CD4-positive, alpha-beta T cell treated with Interleukin-1 beta for 1 hour (primary cell): ENCODE measurements around the gene PRXL2B.
"Not testable (repeated sequence)": the region's sequence is repeated elsewhere in the genome, so short reads cannot be mapped to it uniquely, and the experiment has no call there.

Experiments used
- DNase-seq, 2 donors: peaks; one replicate each; pipeline ENCODE4 v3.0.0-alpha.2; 2020 to 2022

The PRXL2B gene, protein sequence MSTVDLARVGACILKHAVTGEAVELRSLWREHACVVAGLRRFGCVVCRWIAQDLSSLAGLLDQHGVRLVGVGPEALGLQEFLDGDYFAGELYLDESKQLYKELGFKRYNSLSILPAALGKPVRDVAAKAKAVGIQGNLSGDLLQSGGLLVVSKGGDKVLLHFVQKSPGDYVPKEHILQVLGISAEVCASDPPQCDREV

DNA sequence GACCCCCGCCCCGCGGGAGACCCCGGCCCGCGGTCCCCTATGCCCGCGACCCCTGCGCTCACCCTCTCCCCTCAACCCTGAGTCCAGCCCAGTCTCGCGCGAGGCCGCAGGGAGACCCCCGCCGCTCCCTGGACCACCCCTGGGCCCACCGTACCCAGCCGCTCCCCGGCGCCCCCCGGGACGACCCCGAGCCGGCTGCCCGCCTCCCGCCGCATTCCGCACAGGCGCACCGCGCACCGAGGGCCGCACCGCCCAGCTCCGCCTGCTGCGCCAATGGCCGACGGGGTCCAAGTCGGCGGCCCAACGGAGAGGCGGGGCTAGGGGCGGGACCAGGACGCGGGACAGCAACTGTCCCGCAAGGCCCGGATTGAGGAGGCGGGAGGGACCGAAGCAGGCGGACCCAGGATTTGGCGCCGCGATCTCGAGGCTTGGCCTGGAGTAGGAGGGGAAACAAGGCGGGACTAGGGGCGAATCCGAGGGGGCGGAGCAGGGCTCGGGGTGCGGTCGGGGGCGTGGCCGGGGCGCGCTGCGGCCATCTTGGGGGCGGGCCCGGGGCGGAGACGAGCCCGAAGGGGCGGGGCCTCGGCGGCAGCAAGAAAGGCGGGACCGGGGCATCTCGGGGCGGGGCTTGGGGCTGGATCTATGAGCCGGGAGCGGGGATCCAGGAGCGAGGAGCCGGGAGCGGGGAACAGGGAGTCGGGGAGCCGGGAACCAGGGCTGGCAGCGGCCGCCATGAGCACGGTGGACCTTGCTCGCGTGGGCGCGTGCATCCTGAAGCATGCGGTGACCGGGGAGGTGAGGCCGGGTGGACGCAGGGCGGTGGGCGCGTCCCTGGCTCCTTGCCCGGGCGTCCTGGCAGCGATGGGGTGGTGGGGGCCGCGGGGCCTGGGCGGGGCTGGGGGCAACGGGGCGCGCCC, at the start of gene PRXL2B:
PRXL2B (plus strand) TSS at position 624 of the 917 bp plus-strand sequence; CDS start at position 733, 109 bp downstream.
- peak; percentile 96 to 98 for DNase-seq

DNA sequence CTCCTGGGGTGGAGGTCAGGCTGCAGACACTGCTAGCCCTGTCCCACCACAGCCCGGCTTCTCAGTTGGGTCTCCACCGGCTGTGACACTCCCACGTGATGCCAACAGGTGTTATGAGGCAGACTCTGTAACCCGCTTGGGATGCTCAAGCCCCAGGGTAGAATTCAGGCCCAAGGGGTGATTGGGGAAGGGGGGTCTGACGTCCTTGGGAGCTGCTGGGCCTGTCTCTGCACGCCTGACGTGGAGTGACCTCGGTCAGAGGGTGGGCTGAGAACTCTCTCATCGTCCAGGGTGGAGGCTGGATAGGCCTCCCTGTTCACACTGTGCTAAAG, 48.8 kb upstream of the PRXL2B start:
- no peak for DNase-seq

DNA sequence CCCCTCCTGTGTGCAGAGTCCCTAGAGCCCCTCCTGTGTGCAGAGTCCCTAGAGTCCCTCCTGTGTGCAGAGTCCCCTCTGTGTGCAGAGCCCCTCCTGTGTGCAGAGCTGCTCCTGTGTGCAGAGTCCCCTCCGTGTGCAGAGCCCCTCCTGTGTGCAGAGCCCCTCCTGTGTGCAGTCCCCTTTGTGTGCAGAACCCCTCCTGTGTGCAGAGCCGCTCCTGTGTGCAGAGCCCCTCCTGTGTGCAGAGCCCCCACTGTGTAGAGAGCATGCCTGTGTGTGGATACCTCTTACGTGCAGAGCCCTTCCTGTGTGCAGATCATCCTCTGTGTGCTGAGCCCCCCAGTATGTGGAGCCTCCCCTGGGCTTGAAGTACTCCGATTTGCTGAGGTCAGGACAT, 48.2 kb upstream of the PRXL2B start:
- no peak for DNase-seq

DNA sequence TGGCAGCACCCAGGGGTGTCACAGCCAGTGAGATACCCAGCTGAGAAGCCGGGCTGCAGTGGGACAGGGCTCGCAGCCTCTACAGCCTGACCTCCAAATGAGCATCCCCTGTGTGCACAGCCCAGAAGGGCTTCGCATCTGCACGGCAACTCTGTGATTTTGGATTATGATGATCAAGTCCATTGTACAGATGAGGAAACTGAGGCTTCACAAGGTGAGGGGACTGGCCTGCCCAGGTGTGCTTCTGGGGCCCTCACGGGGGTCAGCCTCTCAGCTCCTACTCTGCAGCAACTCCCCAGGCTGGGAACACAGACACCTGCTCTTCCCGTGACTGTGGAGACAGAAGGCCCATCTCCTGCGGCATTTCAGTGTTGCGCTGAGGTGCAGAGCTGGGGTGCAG, 47.7 kb upstream of the PRXL2B start:
- no peak for DNase-seq

DNA sequence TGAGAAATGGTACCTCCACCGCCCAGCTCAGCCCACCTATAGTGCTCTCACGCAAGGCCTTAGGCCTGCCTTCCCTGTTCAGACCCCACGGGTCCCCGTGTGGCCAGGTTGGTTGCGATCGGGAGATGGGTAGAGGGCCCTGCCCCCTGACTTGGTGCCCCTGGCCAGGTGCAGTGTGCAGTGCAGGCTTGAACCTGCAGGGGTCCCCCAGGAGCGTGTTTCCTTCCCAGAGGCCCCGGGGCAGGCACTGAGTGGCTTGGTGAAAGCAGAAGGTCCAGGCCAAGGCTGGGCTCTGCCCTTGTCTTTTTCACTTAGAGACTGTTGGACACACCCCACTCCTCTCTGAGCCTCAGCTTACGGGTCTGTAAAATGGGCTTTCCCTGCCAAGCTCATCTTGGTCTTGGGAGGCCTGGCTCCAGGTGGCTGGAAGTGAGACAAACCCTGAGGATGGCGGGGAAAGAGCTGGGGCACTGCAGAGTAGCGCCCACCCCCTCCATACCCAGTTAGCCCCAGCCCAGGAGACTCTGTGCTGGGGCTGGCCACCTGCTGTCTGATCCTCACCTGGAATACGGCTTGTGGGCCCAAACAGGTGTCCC, 47.2 kb upstream of the PRXL2B start:
- DNase-seq: peak in 1 of 2 donors; percentile 45

DNA sequence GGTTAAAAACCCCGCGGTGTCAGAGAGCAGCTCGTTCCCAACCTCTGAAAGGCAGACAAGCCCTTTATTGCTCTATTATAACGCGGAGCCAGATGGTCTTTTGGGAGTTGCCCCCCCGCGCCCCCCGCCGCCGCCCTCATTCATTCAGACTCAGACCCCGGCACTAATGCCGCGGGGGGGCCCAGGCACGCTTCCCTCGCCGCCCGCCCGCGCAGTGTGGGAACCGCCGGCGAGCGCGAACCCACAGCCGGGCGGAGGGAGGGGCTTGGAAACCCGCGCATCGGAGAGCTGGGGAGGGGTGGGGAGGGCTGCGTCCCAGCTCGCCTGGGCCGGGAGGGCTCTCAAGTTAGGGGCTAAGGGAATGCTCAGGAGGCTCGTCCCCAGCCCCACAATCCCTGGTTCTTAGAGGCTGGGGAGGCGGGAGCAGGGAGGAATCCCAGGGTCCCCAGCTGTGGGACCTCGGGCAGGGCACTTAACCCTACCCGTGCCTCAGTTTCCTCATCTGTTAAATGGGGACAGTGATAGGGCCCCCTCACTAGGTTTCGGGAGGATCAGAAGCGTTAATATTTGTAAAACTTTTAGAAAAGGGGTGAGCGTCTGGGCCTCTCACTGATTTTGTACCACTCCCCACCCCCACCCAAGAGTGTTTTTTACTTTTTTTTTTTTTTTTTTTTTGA, 45.6 kb upstream of the PRXL2B start:
- no peak for DNase-seq

DNA sequence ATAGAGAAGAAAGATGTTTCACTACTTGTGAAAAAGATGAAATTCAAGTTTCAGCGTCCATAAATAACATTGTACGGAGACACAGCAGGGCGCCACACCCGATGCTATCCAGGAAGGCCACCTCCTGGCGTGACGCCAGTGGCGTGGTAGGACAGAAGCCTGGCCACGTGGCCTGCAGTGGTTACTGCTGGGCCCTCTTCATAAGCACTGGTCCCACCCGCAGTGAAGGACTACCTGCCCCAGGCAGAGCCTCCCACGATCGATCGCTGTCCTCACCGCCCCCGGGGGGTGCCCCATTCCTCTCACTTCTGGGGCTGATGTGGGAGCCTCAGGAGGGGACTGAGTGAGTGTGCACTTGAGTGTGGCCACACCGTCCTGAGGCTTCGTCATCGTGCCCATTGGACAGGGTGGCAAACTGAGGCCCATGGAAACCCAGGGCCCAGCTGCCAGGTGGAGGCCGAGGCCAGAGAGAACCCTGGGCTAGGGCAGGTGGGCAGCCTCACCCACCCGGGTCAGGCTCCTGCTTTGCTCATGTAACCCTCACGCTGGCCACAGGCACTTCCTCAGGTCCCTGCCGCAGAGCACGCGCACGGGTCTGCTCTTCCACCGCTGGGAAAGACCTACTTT, 44.8 kb upstream of the PRXL2B start:
- DNase-seq: no peak

DNA sequence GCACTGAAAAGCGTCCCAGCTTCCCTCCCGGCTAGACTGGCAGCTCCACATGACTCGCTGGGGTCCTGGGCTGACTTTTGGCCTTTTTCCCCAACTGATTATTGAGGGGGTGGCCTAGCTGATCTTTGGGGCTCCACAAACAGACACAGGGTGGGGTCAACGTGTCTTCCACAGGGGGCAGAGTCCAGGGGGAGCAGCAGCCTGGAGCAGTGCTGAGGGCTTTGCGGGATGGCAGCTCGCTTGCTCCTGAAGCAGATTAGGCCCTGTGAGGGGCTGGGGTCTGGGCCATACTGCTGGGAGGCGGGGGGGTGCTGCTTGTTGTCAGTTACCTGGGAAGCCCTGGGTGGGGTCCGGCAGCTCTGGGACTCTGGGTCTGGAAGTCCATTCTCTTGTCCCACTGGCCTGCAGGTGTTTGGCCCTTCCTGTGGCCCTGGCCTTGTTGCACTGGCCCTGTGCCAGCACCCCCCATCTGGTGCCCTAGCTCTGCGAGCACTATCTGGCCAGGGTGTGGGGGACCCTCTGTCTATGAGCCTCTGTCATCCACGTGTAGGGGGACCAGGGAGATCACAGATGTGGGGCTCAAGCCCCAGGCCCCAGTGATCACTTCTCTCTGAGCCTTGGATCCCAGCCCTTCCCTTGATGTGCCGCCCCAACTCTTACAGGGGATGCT, 44.2 kb upstream of the PRXL2B start:
- no peak for DNase-seq

DNA sequence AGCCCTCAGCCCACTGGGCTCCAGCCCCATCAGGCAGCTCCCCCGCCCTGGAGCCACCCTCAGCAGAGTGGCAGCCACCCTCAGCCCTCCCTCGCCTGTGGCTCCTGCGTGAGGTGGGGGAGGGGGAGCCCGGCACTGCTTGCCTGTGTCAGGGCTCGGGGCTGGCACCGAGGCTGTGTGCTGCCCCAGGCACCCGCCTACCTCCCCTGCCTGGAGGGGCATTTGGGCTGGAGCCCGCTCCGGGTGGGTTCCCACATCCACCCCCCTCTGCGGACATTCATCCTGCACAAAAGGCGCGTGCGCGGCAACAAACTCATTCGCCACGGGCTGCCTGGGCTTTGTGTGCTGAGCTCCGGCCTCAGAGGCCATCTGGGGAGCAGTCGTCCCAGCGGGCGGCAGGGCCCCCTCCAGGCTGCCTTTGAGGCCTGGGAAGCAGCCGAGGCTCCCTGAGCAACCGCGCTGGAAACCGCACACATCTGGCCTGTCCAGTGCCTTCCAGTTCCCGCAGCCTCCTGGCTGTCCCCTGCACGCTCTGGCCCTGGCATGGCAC, 43.0 kb upstream of the PRXL2B start:
- DNase-seq: peak in 1 of 2 donors; percentile 50

DNA sequence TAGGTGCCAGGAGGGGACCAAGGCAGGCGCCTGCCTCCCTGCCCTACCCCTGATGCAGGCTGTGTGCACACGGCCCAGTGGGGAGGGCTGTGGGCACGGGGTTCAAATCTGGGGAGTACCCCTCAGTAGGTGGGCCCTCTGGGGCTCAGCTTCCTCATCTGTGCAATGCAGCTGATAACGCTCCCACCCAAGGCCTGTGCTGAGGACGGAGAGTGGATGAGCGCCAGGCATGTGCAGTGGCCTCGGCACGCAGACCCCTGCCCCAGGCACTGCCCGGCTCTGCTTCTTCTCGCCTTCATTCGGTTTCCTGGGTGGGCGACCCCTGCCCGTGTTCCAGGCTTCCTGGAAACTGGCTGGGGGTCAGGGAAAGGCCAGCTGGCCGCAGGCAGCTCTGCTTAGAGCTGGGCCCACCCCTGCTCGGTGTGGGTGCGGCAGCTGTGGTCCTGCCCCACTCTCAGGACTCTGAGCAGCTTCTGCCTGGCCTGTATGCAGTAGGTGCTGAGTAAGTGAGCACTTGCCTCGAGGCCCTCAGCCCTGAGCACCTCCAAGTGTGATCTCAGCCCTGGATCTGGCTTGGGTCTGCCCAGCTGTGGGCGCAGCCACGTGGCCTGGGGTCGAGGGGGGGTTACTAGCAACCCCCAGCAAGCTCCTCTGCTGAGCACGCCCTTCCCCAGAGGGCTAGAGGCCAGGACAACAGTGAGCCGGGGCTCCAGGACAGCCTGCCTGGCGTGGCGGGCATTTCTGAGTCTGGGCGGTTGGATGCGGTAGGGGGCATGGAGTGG, 42.3 kb upstream of the PRXL2B start:
- DNase-seq: no peak

DNA sequence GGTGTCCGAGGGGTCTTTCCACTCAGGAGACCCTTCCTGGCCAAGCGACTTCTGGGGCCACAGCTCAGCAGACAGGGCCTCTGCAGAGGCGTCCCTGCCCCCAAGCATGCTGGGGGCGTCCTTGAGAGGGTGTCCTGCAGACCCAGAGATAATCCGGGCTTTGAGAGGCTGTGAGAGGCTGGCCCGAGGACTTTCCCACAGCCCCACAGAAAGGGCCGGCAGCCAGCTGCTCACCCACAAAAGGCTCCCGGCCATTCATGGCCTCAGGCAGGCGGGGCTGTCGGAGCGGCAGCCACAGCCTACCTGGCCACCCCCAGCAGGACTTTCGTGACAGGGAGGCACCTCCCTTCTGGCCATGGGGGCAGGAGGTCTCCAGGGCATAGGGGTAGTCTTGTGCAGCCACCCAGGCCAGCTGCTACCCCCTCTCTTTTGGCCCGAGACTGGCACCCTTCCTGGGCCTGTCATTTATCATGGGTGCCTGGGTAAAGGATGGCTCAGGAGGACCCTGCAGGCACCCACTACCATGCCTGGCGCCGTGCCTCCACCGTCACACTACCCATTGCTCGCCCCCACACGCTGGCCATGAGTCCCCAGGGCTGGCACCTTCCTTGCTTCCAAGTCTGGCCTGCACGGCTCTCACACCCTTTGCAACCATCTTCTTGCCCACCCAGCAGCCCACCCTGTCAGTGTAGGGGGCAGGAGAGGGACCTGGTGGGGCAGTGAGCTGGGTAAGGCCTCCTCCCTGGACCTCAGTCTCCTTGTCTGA, 41.5 kb upstream of the PRXL2B start:
- no peak for DNase-seq

DNA sequence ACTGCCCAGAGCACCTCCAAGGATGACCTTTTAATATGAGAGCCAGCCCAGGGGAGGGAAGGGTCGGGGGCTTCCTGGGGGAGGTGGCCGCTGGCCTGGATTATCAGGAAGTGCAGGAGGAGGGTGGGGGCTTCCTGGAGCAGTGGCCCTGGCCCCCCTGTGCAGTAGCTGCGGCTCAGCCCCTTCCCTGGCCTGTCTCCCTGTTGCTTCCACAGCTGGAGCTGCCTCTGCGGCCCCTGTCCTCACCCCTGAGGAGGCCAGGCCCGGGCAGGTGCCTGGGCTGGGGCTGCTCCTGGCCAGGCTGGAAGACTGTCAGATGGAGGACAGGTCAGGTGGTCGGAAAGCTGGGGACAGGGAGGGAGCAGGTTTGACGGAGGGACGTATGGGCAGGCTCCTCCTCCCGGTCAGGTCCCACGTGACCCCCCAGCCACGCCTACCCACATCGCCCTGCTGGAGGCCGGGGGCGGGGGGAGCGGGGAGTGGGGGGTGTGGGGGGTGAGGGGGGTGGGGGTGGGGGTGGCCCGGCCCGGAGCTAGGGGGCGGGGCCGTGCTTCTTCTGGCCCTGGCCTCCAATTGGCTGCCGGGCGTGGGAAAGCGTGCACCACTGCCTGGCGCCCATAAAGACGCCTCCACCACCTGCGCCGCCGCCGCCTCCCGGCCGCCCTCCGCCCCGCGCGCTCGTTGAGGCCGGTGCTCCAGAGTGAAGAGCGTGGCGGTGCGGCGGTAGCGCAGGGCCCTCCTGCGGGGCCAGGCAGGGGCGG, 40.6 kb upstream of the PRXL2B start:
- peak; percentile 94 to 95 for DNase-seq

DNA sequence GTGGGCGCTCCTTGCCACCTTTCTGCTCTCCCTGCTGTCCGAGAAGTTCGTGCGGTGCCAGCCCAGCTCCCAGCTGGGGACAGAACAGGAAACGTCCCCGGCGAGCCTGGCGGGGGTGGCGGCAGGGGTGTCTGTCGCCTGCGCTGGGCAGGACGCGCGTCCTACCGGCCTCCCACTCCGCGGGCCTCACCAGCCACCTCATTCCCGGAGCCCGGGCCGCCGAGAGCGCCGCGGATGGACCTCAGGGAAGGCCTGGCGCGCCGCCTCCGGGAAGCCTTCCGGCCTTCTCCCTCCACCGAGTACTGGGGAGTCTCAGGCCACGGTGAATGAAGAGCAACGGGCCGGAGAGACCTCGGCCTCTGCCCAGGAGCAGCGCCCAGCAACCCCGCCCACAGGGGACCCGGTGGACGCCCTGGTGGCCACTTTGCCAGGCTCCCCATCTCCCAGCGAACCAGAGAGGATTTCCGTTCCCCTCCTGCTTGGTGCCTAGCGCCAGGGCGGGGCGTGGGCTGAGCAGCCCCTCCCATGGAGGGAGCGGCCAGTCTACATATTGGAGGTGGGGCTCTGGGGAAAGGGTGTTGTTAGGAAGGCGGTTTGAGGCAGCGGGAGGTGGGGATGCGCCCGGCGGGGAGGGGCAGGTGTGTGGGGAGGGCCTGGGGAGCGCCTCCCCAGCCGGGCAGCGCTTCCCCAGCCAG, 39.9 kb upstream of the PRXL2B start:
- DNase-seq: peak; percentile 89 to 90

DNA sequence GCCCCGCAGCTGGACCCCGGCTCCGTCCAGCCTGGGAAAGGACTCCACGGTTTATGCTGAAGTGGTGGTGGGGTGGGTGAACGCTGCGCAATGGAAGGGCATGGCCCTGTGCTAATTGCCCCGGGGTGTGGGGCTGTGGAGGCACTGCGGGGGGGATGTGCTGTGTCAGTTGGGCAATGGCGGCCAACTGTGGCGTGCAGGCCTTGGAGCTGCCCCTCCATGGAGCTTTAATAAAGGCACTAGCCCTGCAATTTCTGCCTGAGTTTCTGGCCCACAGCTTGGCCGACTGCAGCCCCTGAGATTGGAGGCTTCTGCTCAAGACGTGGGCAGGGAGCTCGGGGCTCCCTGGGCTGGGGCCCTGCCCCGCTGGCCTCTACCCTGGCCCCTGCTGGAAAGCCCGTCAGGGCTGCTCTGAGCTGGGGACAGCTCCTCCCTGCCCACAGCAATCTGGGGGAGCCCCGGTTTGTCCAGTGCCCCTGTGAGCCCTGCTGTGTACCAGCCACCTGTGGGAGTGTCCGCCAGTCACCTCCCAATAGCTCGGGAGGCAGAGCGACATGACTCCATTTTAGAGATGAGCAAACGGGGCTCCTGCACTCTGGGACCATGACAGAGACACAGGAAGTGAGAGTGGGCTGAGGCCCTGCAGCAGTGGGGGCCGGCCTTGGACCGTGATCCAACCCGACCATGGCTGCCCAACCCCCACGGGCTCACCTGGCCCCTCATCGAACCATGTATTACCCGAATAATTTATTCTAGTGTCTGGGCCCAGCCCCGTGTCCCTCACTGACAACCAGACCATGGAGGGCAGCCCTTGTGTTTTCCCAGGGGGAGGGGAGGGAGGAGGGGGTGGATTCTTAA, 39.1 kb upstream of the PRXL2B start:
- DNase-seq: peak; percentile 59 to 64

DNA sequence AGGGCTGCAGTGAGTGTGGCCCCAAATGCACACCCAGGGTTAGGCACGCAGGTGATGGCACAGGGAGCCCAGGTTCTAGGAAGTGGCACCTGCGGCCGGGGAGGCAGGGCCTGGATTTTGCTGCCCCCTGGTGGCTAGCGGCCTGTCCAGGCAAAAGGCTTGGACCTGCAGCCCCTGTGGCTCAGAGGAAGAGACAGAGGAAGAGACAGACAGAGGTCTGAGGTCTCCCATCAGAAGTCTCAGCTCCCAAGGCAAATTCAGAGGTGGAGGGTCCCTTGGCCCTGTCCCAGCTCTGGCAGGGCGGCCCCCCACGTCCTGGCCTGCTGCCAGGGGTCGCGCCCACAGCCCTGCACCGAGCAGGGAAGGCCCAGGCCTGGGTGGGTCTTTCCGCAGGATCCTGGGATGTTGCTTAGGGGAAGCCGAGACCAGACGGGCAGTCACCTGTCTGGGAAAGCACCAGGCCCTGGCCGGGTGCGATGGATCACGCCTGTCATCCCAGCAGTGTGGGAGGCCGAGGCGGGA, 38.4 kb upstream of the PRXL2B start:
- DNase-seq: peak; percentile 88

DNA sequence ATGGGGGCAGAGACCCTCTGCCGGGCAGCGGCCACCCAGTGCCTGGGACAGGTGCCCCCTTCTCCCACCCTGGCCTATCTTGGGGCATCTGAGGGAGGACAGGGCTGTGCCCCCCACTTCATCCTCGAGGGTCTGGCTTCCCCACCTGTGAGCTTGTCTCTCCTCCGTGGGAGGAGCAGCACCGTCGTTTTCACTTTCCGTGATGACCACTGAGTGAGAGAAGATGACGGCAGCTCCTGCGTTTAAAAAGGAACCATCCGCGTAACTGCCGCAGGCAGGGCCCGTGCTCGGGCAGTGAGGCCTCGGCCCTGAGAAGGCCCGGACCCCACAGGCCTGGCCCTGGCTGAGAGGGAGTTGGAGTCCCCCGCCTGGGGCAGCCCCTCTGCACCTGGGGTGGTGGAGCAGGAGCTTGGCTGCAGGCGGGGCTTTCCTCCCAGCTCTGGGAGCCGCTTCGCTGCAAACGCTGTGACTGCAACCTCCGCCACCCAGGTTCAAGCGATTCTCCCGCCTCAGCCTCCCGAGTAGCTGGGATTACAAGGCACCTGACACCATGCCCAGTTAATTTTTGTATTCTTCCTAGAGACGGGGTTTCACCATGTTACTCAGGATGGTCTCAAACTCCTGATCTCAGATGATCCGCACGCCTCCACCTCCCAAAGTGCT, 37.1 kb upstream of the PRXL2B start:
- DNase-seq: not testable (repeated sequence)

DNA sequence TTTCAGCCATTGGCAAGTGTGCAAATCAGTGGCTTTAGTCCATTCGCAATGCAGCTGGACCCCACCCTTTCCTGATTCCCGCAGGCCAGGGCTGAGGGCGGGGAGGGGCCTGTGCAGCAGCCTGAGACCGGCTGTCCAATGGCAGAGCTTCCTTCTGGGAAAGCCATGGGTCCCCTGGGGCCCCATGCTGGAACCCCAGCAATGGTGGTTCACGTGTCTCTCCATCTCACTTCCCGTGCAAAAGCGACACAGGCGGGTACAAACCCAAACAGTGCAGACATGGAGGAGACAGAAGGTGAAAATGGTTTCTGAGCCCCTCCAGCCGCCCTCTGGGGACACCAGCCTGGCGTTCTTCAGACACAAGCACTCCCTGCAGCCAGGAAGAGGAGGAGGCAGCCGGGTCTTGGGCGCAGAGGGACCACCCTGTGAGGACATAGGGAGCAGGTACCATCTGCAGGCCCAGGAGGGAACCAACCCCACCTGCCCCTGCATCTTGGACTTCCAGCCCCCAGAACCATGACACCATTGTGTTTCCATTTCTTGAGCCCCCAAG, 36.2 kb upstream of the PRXL2B start:
- not testable (repeated sequence) for DNase-seq
